HepG2 (cell line): ENCODE measurements around the gene KRTAP10-9. TPM values are rescaled to one million over a fixed set of nuclear protein-coding genes. Genes with fewer than 3 reads are reported as not detected.

Source experiments
- PHF20 ChIP-seq: sonication (generic); formaldehyde crosslinking; IDR thresholded peaks from 2 replicates; pipeline ENCODE4 v1.5.0; 2020; ENCODE audit warnings: mild to moderate bottlenecking, missing genetic modification reagents
- POLR2G ChIP-seq: fragments of 200-400 bp; formaldehyde crosslinking; IDR thresholded peaks from 2 replicates; pipeline ENCODE4 v1.6.1; 2018; ENCODE audit warnings: mild to moderate bottlenecking, low read depth, low read length, moderate library complexity
- YEATS4 ChIP-seq: sonication (generic); formaldehyde crosslinking; IDR thresholded peaks from 2 replicates; pipeline ENCODE4 v1.4.0; 2020; ENCODE audit warnings: missing genetic modification reagents, borderline replicate concordance
- ZIK1 ChIP-seq: sonication (generic); formaldehyde crosslinking; IDR thresholded peaks from 2 replicates; pipeline ENCODE4 v1.5.0; 2020; ENCODE audit warnings: mild to moderate bottlenecking, low read depth, missing genetic modification reagents, borderline replicate concordance
- ZNF446 ChIP-seq: sonication (generic); formaldehyde crosslinking; IDR thresholded peaks from 2 replicates; pipeline ENCODE4 v1.5.0; 2020; ENCODE audit warnings: mild to moderate bottlenecking, missing genetic modification reagents
- ZNF557 ChIP-seq: sonication (generic); formaldehyde crosslinking; IDR thresholded peaks from 2 replicates; pipeline ENCODE4 v1.4.0; 2020; ENCODE audit warnings: missing genetic modification reagents
- ZNF710 ChIP-seq: sonication (generic); formaldehyde crosslinking; IDR thresholded peaks from 2 replicates; pipeline ENCODE4 v1.5.0; 2020; ENCODE audit warnings: mild to moderate bottlenecking, missing genetic modification reagents, borderline replicate concordance
- ZNF737 ChIP-seq: sonication (generic); formaldehyde crosslinking; IDR thresholded peaks from 2 replicates; pipeline ENCODE4 v1.5.0; 2020; ENCODE audit warnings: missing genetic modification reagents, mild to moderate bottlenecking, borderline replicate concordance
- polyA plus RNA-seq, 8 experiments: library from polyadenylated mRNA; depleted of rRNA in 3 of 8; stranded (reverse) in 7 of 8; unstranded in 1 of 8; fragments of >200 nt; fragmentation: Illumina TruSeq in 4 of 8; extraction: Trizol in 4 of 8; gene quantifications; 2 replicates each; pipeline versions ENCODE4 v1.2.1 to v1.2.3, GENCODE V29; 2011 to 2016; ENCODE audit warnings: low read depth in 4 of 8, missing spikeins in 1 of 8, mixed read lengths in 1 of 8; ENCODE audit not compliant: insufficient read depth in 1 of 8
- total RNA-seq, 5 experiments: library from RNA; depleted of rRNA; stranded (reverse); fragments of >200 nt; fragmentation: Illumina TruSeq; extraction: Trizol; gene quantifications; 2 replicates each; pipeline ENCODE4 v1.2.3, GENCODE V29; 2016; ENCODE audit warnings: low read depth in 1 of 5
- TF ChIP-seq, protein P1 (sequence below): sonication (generic); formaldehyde crosslinking; IDR thresholded peaks from 2 replicates; pipeline ENCODE4 v1.5.1; 2020; ENCODE audit warnings: missing genetic modification reagents, mild to moderate bottlenecking, borderline replicate concordance

Gene KRTAP10-9
- total and polyA plus RNA-seq, 2 of the 13 experiments (the other 11 are each of a cell fraction or from before 2014, with no cell fraction given), result not detected

GRCh38 chr21:44670642-44671432 lies 43.9 kb downstream of the KRTAP10-9 start (continued):
- TF ChIP-seq ZIK1 (CRISPR knock-in tag) (no peak), ZNF446 (CRISPR knock-in tag) (no peak), ZNF737 (CRISPR knock-in tag) (no peak), ZNF710 (no peak), PHF20 (no peak), YEATS4 (CRISPR knock-in tag) (no peak), POLR2G (no peak), ZNF557 (CRISPR knock-in tag) (no peak)
- TF ChIP-seq, protein P1, sequence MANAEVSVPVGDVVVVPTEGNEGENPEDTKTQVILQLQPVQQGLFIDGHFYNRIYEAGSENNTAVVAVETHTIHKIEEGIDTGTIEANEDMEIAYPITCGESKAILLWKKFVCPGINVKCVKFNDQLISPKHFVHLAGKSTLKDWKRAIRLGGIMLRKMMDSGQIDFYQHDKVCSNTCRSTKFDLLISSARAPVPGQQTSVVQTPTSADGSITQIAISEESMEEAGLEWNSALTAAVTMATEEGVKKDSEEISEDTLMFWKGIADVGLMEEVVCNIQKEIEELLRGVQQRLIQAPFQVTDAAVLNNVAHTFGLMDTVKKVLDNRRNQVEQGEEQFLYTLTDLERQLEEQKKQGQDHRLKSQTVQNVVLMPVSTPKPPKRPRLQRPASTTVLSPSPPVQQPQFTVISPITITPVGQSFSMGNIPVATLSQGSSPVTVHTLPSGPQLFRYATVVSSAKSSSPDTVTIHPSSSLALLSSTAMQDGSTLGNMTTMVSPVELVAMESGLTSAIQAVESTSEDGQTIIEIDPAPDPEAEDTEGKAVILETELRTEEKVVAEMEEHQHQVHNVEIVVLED (CRISPR knock-in tag), result no peak
- TF ChIP-seq, all 625 proteins: peak for 0
